IPS-20b (cell line): ENCODE results near the gene TCAF1.

ENCODE experiments used
- H3K27ac ChIP-seq: one replicate; pipeline ENCODE4 v1.5.1; 2013; ENCODE audit warnings: low read length
- H3K27me3 ChIP-seq: 2 replicates; pipeline ENCODE4 v1.6.1; 2013; ENCODE audit warnings: mild to moderate bottlenecking, low read length, inconsistent platforms; ENCODE audit not compliant: insufficient read depth
- H3K36me3 ChIP-seq: 2 replicates; pipeline ENCODE4 v1.6.1; 2013; ENCODE audit warnings: low read depth, mild to moderate bottlenecking, inconsistent platforms, low read length, moderate library complexity; ENCODE audit not compliant: insufficient read depth
- H3K4me1 ChIP-seq: 2 replicates; pipeline ENCODE4 v1.6.1; 2013; ENCODE audit warnings: mild to moderate bottlenecking, control low read depth, inconsistent platforms, low read length, moderate library complexity; ENCODE audit not compliant: insufficient read depth
- H3K4me3 ChIP-seq: 2 replicates; pipeline ENCODE4 v1.5.1; 2013; ENCODE audit warnings: mild to moderate bottlenecking, low read length, inconsistent platforms
- H3K9ac ChIP-seq: 2 replicates; pipeline ENCODE4 v1.6.1; 2013; ENCODE audit warnings: low read depth, mild to moderate bottlenecking, inconsistent platforms, low read length, moderate library complexity
- H3K9me3 ChIP-seq: 2 replicates; pipeline ENCODE4 v1.6.1; 2013; ENCODE audit warnings: mild to moderate bottlenecking, low read depth, low read length, inconsistent platforms; ENCODE audit not compliant: insufficient read depth

The TCAF1 gene

DNA sequence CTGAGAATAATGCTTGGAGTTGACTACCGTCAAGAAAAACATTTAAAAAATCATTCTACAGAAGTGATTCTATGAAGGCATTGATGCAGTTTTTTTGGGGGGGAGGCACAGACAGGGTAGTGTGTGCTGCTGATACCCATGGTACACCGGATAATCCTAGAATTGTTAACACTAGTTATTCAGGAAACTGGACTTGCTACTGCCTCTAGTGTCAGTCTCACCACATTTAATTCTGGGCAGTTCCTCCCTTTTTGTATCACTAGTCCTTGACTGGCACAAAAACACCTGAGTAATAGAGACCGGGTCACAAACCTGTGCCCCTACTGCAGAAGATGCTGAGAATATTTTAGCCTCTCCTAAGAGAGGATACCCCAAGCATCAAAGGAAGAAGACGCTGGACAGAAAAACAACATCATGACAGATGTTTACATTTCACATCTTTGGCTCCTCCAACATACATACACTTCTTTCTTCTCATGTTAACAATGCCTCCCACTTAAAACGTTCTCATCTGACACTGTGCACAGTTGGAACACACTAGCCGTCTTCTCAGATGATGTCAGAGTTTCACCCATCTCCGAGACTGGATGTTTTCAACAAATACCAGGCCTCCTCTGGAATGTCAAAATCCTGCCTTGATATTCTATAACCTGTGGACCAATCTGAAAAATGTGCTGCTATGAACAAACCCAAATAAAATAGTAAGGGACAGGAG, 13.1 kb upstream of the TCAF1 start:
- no peak overlapping the region for H3K4me3 ChIP-seq
- no peaks in the 10 kb centered on the region for H3K36me3 ChIP-seq
- no peaks in the 10 kb centered on the region for H3K4me1 ChIP-seq
- H3K27me3 ChIP-seq = no peaks in the 10 kb centered on the region
- H3K9ac ChIP-seq = no peak overlapping the region
- H3K9me3 ChIP-seq = no peaks in the 10 kb centered on the region
- no peak overlapping the region for H3K27ac ChIP-seq

DNA sequence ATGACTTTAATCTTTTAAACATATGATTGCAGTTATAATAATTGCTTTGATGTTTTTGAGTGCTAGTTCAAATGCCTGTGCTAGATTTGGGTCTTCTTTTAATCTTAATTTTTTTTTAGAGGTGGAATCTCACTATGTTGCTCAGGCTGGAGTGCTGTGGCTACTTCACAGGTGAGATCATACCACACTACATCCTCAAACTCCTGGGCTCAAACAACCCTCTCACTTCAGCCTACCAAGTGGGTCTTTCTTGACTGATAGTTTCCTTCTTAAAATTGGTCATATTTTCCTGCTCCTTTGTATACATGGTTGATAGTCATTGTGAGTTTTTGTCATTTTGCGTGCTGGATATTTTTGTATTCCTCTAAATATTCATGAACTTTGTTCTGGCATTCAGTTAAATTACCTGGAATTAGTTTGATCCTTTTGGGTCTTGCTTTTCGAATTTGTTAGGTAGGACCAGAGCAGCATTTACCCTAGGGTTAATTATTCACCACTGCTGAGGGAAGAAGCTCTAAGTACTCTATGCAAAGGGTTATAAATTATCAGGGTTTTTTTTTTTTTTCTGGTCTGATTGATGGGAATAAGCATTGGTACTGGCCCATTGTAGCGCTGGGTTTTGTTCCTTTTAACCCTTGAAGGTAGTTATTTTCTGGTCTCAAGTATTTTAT, 12.1 kb upstream of the TCAF1 start:
- no peaks in the 10 kb centered on the region for H3K9me3 ChIP-seq
- no peaks in the 10 kb centered on the region for H3K27me3 ChIP-seq
- no peaks in the 10 kb centered on the region for H3K36me3 ChIP-seq
- no peak overlapping the region for H3K27ac ChIP-seq
- no peak overlapping the region for H3K4me3 ChIP-seq
- no peak overlapping the region for H3K9ac ChIP-seq
- H3K4me1 ChIP-seq = no peaks in the 10 kb centered on the region

- Histone ChIP-seq H3K4me3 (no peak overlapping the region), H3K4me1 (peaks cover 16% of the 10 kb centered on the region), H3K9ac (no peak overlapping the region), H3K9me3 (no peaks in the 10 kb centered on the region), H3K27ac (no peak overlapping the region), H3K27me3 (no peaks in the 10 kb centered on the region), H3K36me3 (no peaks in the 10 kb centered on the region)
These were observed 8.7 kb upstream of the TCAF1 start for GRCh38 chr7:143910473-143911248.

DNA sequence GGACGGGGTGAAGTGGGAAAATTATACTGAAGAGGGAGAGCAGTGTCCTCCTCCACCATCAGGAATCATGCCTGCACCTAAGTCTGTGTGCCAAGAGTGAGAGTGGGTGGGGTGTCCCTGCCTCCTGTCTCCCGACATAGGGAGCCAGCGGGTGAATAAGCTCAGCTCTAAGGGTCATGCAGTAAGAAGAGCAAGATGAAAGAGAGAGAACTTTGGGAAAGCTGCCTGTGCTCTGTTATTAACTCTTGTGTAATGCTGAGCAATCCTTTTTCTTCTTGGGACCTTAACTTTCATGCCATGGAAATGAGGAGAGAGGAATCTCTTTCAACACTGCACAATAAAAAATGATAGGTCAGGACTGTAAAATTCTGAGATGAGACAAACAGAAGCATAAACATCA, 7.9 kb upstream of the TCAF1 start:
- no peaks in the 10 kb centered on the region for H3K27me3 ChIP-seq
- no peak overlapping the region for H3K9ac ChIP-seq
- H3K9me3 ChIP-seq = no peaks in the 10 kb centered on the region
- H3K4me3 ChIP-seq = no peak overlapping the region
- H3K27ac ChIP-seq = no peak overlapping the region
- no peaks in the 10 kb centered on the region for H3K36me3 ChIP-seq
- peaks cover 22% of the 10 kb centered on the region for H3K4me1 ChIP-seq

DNA sequence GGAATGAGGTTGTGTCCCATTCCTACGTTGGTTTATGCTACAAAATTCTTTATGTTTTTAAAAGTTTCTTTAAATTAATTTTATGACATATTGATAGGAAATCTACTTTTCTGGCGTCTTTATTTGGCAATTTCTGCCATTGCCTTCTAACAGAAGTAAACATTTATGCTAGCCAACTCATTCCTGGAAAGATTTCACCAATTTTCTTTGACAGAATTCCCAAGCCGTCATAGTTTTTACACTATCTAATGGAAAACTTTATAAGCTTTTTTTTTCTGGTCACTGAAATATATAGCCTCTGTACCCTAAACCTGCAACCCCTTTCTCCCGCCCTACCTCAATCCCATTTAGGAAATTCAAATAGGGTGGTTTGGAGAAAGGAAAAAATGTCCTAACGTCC, 6.1 kb upstream of the TCAF1 start:
- H3K4me1 ChIP-seq = peaks cover 26% of the 10 kb centered on the region

GRCh38 chr7:143906895-143907294, 4.9 kb upstream of the TCAF1 start:
- no peak overlapping the region; the same call in 1 of the 2 replicates for H3K9ac ChIP-seq
- no peaks in the 10 kb centered on the region for H3K9me3 ChIP-seq
- no peaks in the 10 kb centered on the region for H3K36me3 ChIP-seq
- H3K27ac ChIP-seq = no peak overlapping the region
- H3K4me3 ChIP-seq = peak overlapping the region; percentile 33; the same call in 1 of the 2 replicates
- H3K27me3 ChIP-seq = no peaks in the 10 kb centered on the region
- peaks cover 31% of the 10 kb centered on the region for H3K4me1 ChIP-seq

More for the DNA sequence above, 6.1 kb upstream of the TCAF1 start:
- H3K36me3 ChIP-seq = no peaks in the 10 kb centered on the region
- H3K9ac ChIP-seq = no peak overlapping the region
- no peaks in the 10 kb centered on the region for H3K27me3 ChIP-seq
- no peak overlapping the region for H3K27ac ChIP-seq
- no peak overlapping the region for H3K4me3 ChIP-seq
- no peaks in the 10 kb centered on the region for H3K9me3 ChIP-seq

DNA sequence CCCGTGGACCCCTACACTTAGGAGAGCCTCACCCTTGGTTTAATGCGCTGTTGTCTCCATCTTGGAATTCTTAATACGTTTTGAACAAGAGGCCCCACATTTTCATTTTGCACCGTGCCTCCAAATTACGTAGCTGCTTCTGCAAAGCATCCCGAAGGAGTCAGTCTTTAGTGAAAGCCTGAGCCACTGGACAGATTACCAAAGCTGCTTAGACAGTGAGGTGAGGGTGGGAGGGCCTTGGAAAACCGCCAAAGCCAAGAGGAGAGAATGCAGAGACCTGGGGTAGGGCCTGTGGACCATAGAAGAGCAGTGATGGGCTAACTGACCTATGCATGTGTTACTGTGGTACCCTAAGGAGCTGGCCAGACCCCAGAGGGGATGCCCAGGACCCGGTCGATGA, 4.2 kb upstream of the TCAF1 start:
- Histone ChIP-seq H3K27ac (no peak overlapping the region), H3K27me3 (no peaks in the 10 kb centered on the region), H3K4me1 (peaks cover 31% of the 10 kb centered on the region), H3K9me3 (no peaks in the 10 kb centered on the region), H3K4me3 (peak overlapping the region; percentile 33; the same call in 1 of the 2 replicates), H3K36me3 (no peaks in the 10 kb centered on the region), H3K9ac (no peak overlapping the region; the same call in 1 of the 2 replicates)

DNA sequence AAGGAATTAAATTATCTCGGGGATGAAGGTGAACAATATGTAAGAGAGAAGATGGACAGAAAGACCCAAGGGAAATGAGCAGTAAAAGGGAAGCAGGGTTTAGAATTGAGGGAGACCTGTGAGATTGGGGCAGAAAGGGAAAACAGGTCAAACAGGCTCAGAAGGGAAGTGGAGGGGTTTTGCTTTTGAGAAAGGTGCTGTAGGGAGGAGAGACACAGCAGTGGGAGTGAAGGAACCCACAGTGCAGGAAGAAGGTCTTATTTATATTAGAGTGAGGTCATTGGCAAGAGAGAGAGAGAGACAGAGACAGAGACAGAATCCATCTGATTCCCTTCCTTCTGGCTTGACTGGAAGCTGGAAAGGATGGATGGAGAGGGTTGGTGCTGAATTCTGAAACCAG, 3.5 kb upstream of the TCAF1 start:
- Histone ChIP-seq H3K9ac (no peak overlapping the region), H3K4me3 (no peak overlapping the region), H3K27me3 (no peaks in the 10 kb centered on the region), H3K9me3 (no peaks in the 10 kb centered on the region), H3K27ac (no peak overlapping the region), H3K4me1 (peaks cover 34% of the 10 kb centered on the region), H3K36me3 (no peaks in the 10 kb centered on the region)

DNA sequence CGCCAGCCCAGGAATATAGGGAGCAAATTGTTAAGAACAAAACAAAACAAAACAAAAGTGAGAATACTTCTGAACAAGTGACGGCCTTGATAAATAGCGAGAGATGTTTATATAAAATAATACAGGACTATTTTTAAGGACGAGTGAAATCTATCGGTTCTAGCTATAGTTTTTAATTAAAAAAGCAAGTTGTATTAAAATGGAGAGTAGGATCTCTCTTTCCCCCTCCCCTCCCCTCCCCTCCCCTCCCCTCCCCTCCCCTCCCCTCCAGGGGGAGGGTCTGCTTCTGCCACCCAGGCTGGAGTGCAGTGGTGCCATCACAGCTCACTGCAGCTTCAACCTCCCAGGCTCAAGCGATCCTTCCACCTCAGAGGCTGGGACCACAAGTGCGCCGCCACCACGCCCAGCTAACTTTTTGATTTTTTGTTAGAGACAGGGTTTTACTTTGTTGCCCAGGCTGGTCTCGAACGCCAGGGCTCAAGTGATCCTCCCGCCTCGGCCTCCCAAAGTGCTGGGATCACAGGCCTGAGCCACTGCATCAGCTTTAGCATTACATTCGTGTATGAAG, 440 bp upstream of the TCAF1 start:
- peak overlapping the region; percentile 87; the same call in 1 of the 2 replicates for H3K9ac ChIP-seq
- no peaks in the 10 kb centered on the region for H3K9me3 ChIP-seq
- peaks cover 6% of the 10 kb centered on the region; the same call in 1 of the 2 replicates for H3K36me3 ChIP-seq
- no peaks in the 10 kb centered on the region for H3K27me3 ChIP-seq
- peaks cover 54% of the 10 kb centered on the region for H3K4me1 ChIP-seq
- no peak overlapping the region for H3K27ac ChIP-seq
- peak overlapping the region; percentile 86; the same call in 1 of the 2 replicates for H3K4me3 ChIP-seq

- H3K36me3 ChIP-seq = peaks cover 6% of the 10 kb centered on the region; the same call in 1 of the 2 replicates
- peak overlapping the region; percentile 87 for H3K9ac ChIP-seq
- H3K4me3 ChIP-seq = peak overlapping the region; percentile 86
- peaks cover 47% of the 10 kb centered on the region for H3K4me1 ChIP-seq
- no peaks in the 10 kb centered on the region for H3K9me3 ChIP-seq
- no peaks in the 10 kb centered on the region for H3K27me3 ChIP-seq
- H3K27ac ChIP-seq = peak overlapping the region; percentile 71
These were observed 676 bp downstream of the TCAF1 start for GRCh38 chr7:143901332-143901667.

DNA sequence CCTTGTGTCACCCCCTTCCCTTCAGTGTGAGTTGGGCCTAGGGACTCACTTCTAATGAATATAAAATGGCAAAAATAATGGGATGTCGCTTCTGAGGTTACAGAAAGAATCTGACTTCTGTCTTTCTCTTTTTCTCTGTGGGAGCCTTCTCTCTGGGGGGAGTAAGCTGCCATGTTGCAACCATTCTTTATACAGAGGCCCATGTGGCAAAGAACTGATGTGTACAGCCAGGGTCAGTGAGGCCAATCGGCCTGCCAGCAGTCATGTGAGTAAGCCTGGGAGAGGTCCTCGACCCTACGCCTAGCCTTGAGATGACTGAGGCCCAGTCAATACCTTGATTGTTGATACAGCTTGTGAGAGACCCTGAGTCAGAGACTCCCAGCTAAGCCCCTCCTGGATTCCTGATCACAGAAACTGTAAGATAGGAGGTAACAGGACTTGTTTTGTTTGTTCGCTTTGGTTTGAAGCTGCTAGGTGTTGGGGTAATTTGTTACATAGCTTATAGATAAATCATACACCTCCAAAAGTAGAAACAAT, 1.7 kb downstream of the TCAF1 start:
- peak overlapping the region; percentile 87; the same call in 1 of the 2 replicates for H3K9ac ChIP-seq
- H3K27me3 ChIP-seq = no peaks in the 10 kb centered on the region
- no peaks in the 10 kb centered on the region for H3K9me3 ChIP-seq
- no peak overlapping the region for H3K27ac ChIP-seq
- peak overlapping the region; percentile 86 for H3K4me3 ChIP-seq
- peaks cover 41% of the 10 kb centered on the region for H3K4me1 ChIP-seq
- H3K36me3 ChIP-seq = peaks cover 6% of the 10 kb centered on the region; the same call in 1 of the 2 replicates
